NCI-H2227 (cell line): ENCODE results near the gene ADSS2.
"Not testable (repeated sequence)": the region's sequence is repeated elsewhere in the genome, so short reads cannot be mapped to it uniquely, and the experiment has no call there.

Experiments
- DNase-seq: peaks from one replicate; lab custom pipeline; 2025; ENCODE audit not compliant: unreplicated experiment; lab: John Stamatoyannopoulos, UW

Gene ADSS2

GRCh38 chr1:244451539-244451950 is at the start of gene ADSS2:
TSS of gene ADSS2 (minus strand) at chr1:244451909. CDS start at chr1:244451817, 92 bp downstream.
- no peak for DNase-seq

- DNase-seq: not testable (repeated sequence)
These were observed 48.8 kb upstream of the ADSS2 start for GRCh38 chr1:244500515-244500914.

- DNase-seq: not testable (repeated sequence)
These were observed 47.8 kb upstream of the ADSS2 start for GRCh38 chr1:244499484-244499883.

GRCh38 chr1:244497805-244498204 is 46.1 kb upstream of the ADSS2 start:
- no peak for DNase-seq

- no peak for DNase-seq
These were observed 44.5 kb upstream of the ADSS2 start for GRCh38 chr1:244496186-244496585.

GRCh38 chr1:244494653-244495052 is 42.9 kb upstream of the ADSS2 start:
- no peak for DNase-seq

GRCh38 chr1:244484971-244485370 is 33.3 kb upstream of the ADSS2 start:
- not testable (repeated sequence) for DNase-seq

- no peak for DNase-seq
These were observed 21.4 kb upstream of the ADSS2 start for GRCh38 chr1:244473059-244473605.

- DNase-seq: no peak
These were observed 15.0 kb upstream of the ADSS2 start for GRCh38 chr1:244466724-244467123.

GRCh38 chr1:244461245-244462071 is 9.7 kb upstream of the ADSS2 start, which contains the start of gene CATSPERE:
TSS of gene CATSPERE (plus strand) at chr1:244461273. CDS start at chr1:244461430, 157 bp downstream.
- peak; percentile 95 for DNase-seq

GRCh38 chr1:244460197-244460596 is 8.5 kb upstream of the ADSS2 start:
- DNase-seq: no peak

GRCh38 chr1:244458781-244459180 is 7.1 kb upstream of the ADSS2 start:
- DNase-seq: no peak

GRCh38 chr1:244456586-244456985 is 4.9 kb upstream of the ADSS2 start:
- no peak for DNase-seq

- DNase-seq: no peak
These were observed 2.7 kb upstream of the ADSS2 start for GRCh38 chr1:244454412-244454811.

- peak; percentile 100 for DNase-seq
These were observed 464 bp upstream of the ADSS2 start for GRCh38 chr1:244451951-244452795.

GRCh38 chr1:244450597-244451538 is 841 bp downstream of the ADSS2 start:
- peak; percentile 61 for DNase-seq

- DNase-seq: no peak
These were observed 1.7 kb downstream of the ADSS2 start for GRCh38 chr1:244449936-244450508.

- no peak for DNase-seq
These were observed 3.3 kb downstream of the ADSS2 start for GRCh38 chr1:244448279-244449036.

GRCh38 chr1:244447552-244447951 is 4.2 kb downstream of the ADSS2 start:
- DNase-seq: no peak
